ENCODE data around the gene FOXL2. TPM values are rescaled to one million over a fixed set of nuclear protein-coding genes. Genes with fewer than 3 reads are reported as not detected.

FOXL2 gene
- total and polyA plus RNA-seq, 8 donors, result 0.02 to 0.28 (median 0.07) TPM

DNA sequence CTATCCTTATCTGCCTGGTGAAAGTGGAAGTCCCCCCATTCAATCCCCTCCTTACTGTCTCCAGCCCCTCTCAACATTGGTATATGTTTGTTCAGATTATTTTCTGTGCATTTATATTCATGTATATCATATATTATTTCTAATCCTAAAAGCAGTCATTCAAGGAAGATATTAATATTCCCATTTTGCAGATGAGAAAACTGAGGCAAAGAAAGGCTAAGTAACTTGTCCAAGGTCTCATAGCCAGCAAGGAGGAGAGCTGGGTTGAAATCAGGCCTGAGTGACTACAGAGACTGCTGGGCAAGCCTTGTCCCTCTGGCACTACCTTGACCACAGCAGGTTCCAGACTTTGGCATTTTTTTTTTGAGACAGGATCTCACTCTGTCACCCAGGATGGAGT, 29.1 kb upstream of the FOXL2 start:
- Histone ChIP-seq H3K4me1 (no peaks in the 10 kb centered on the region), H3K36me3 (no peaks in the 10 kb centered on the region), H3K27ac (no peak overlapping the region), H3K9me3 (no peaks in the 10 kb centered on the region), H3K27me3 (no peaks in the 10 kb centered on the region), H3K4me3 (no peak overlapping the region)
- DNase-seq (no peak), FAIRE-seq (no peak), ATAC-seq (no peak)
- intact Hi-C loops (cut with DNase I), result no loop called here
- TF ChIP-seq, protein P1, sequence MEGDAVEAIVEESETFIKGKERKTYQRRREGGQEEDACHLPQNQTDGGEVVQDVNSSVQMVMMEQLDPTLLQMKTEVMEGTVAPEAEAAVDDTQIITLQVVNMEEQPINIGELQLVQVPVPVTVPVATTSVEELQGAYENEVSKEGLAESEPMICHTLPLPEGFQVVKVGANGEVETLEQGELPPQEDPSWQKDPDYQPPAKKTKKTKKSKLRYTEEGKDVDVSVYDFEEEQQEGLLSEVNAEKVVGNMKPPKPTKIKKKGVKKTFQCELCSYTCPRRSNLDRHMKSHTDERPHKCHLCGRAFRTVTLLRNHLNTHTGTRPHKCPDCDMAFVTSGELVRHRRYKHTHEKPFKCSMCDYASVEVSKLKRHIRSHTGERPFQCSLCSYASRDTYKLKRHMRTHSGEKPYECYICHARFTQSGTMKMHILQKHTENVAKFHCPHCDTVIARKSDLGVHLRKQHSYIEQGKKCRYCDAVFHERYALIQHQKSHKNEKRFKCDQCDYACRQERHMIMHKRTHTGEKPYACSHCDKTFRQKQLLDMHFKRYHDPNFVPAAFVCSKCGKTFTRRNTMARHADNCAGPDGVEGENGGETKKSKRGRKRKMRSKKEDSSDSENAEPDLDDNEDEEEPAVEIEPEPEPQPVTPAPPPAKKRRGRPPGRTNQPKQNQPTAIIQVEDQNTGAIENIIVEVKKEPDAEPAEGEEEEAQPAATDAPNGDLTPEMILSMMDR (IDR thresholded peaks at IDR 0.05), result no peak

DNA sequence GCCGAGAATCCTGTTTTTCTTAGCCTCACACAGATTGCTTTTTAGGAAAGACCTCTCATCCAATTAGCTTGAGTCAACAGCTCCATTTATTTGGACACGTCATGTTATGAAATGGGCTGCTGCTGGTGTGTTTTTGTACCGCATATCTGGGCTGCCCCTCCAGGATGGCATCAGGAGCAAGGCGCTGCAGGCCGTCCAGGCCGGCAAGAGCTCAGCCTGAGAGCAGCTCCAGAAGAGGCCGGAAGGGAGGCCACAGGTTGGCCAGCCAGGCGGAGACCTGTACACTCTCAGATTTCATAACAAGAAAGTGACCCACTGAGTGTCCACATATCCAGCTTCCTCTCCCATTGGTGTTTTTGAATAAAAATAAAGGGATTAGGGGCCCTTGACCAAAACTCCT, 28.4 kb upstream of the FOXL2 start:
- H3K9me3 ChIP-seq, result no peaks in the 10 kb centered on the region
- no peaks in the 10 kb centered on the region for H3K4me1 ChIP-seq
- H3K36me3 ChIP-seq, result no peaks in the 10 kb centered on the region
- intact Hi-C loops (cut with DNase I), result no loop called here
- ATAC-seq, result no peak
- FAIRE-seq, result no peak
- TF ChIP-seq, protein P1 (IDR thresholded peaks at IDR 0.05), result no peak
- no peaks in the 10 kb centered on the region for H3K27me3 ChIP-seq
- H3K4me3 ChIP-seq, result no peak overlapping the region
- 92 to 93% methylated on average over 8 of the region's 8 CpGs for WGBS, 2 donors
- H3K27ac ChIP-seq, result no peak overlapping the region
- DNase-seq, result no peak

DNA sequence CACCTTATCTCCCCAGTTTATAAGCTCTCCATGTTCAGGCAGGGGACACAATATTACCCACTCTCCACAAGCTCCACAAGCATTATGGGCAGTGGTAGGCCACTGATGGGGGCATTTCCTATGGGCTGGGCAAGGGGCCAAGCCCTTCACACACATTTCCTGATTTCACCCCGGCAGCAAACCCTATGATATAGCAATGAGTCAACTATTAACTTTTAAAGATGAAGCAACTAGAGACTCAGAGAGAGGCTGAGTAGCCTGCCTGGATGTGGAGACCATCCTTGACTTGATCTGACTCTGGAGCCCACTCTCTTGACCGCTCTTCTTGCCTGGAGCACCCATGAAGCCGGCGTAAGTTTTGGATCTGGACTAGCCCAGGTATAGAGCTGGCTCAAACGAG, 27.5 kb upstream of the FOXL2 start:
- no peaks in the 10 kb centered on the region for H3K4me1 ChIP-seq
- H3K4me3 ChIP-seq, result no peak overlapping the region
- FAIRE-seq (no peak), ATAC-seq (no peak), DNase-seq (no peak)
- H3K27ac ChIP-seq, result no peak overlapping the region
- no peaks in the 10 kb centered on the region for H3K9me3 ChIP-seq
- H3K27me3 ChIP-seq, result no peaks in the 10 kb centered on the region
- no peaks in the 10 kb centered on the region for H3K36me3 ChIP-seq
- TF ChIP-seq, protein P1 (IDR thresholded peaks at IDR 0.05), result no peak
- WGBS, 2 donors, result 72 to 76% methylated on average over 5 of the region's 5 CpGs
- intact Hi-C loops (cut with DNase I), result no loop called here

DNA sequence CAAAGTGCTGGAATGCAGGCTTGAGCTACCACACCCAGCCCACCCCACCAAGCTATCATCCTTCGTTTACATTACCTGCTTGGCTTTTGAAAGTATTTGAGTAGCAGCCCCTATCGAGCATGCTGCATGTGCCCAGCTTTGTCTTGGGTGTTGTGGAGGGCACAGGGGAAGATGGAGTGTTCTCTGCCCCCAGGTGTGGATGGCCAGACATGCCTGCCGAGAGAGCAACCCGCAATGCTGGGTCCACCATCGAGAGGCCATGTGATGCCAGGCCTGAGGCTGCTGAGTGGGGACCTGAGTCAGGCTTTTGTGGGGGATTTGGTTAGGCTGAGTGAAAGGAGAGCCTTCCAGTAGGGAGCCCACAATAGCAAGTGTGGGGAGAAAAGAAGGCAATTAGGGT, 26.0 kb upstream of the FOXL2 start:
- intact Hi-C loops (cut with DNase I), result no loop called here
- FAIRE-seq, result no peak
- TF ChIP-seq, protein P1 (IDR thresholded peaks at IDR 0.05), result no peak
- no peak for DNase-seq
- no peaks in the 10 kb centered on the region for H3K27me3 ChIP-seq
- H3K4me1 ChIP-seq, result no peaks in the 10 kb centered on the region
- H3K9me3 ChIP-seq, result no peaks in the 10 kb centered on the region
- H3K36me3 ChIP-seq, result no peaks in the 10 kb centered on the region
- ATAC-seq, result no peak
- WGBS, 2 donors, result 85 to 88% methylated on average over 5 of the region's 5 CpGs
- no peak overlapping the region for H3K27ac ChIP-seq
- H3K4me3 ChIP-seq, result no peak overlapping the region

DNA sequence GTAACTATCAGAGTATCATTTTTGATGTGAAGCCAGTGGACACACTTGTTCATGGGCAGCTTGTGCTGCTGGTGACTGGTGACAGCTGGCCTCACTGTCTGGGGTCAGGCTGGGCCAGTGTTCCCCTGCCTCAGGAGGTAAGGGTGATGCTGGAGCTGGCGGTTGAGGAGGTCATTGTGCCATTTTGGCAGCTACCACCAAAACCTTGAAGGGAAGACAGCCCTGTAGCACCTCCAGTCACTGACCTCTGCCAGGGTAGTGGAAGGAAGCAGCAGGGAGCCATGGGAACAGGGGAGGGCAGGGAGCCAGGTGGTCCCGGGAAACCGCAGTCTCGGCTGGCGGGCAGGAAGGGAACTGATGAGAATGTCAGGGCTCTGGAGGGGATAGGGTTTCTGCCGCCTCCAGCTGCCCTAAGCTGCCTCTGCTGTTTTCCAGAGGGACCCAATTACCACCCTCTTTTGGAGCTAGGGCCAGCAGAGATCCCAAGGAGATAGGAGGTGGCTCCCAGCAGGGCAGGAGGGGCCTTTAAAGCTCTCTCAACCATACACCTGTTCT, 24.9 kb upstream of the FOXL2 start:
- no peaks in the 10 kb centered on the region for H3K27me3 ChIP-seq
- no peak for ATAC-seq
- no peak for DNase-seq
- no peaks in the 10 kb centered on the region for H3K4me1 ChIP-seq
- intact Hi-C loops (cut with DNase I), result no loop called here
- H3K36me3 ChIP-seq, result no peaks in the 10 kb centered on the region
- 74 to 85% methylated on average over 6 of the region's 6 CpGs for WGBS, 2 donors
- H3K9me3 ChIP-seq, result no peaks in the 10 kb centered on the region
- H3K4me3 ChIP-seq, result no peak overlapping the region
- no peak for FAIRE-seq
- TF ChIP-seq, protein P1 (IDR thresholded peaks at IDR 0.05), result no peak
- no peak overlapping the region for H3K27ac ChIP-seq
